ENCODE results near the gene VEZT. TPM values are rescaled to one million over a fixed set of nuclear protein-coding genes. Genes with fewer than 3 reads are reported as not detected.

VEZT gene
- total RNA-seq, 1 experiment from 2014 or later, result 46.4 TPM

- DNase-seq (ENCODE audit: low read depth, low spot score) (no peak), ATAC-seq (peak; percentile 22; the same call in 1 of the 2 replicates)
- ChIA-PET RAD21 (ENCODE audit: low non-redundant PET in 1 of 2, low total read pairs in 2 of 2, uncharacterized antibody in 2 of 2, unreplicated experiment in 2 of 2) (no interaction called here), CTCF (interaction anchor here (1.0 kb wide), 1 partner anchor 333 kb away, joined by 3 read pairs; no protein-coding TSS in a partner anchor), POLR2A (interaction anchor here (0.6 to 2.3 kb wide), 2 partner anchors 16 to 251 kb away, joined by 3 to 7 read pairs; partner anchors contain the start of genes FGD6 and VEZT)
- Histone ChIP-seq H3K4me2 (ENCODE audit: low read length) (peak overlapping the region; percentile 78), H3K9me3 (ENCODE audit: control insufficient read depth in 1 of 2, insufficient read depth in 1 of 2, low read depth in 1 of 2, low read length in 2 of 2) (no peaks in the 10 kb centered on the region), H3K9me2 (ENCODE audit: insufficient read depth) (no peaks in the 10 kb centered on the region), H3K27ac (ENCODE audit: low read depth, low read length) (peak overlapping the region; percentile 63), H3K9ac (ENCODE audit: low read length) (peak overlapping the region; percentile 54), H3K36me3 (ENCODE audit: control insufficient read depth in 1 of 2, insufficient read depth in 2 of 2, low read length in 2 of 2) (no peaks in the 10 kb centered on the region; a peak in 1 of 4 replicates), H3K79me2 (ENCODE audit: insufficient read depth, low read length) (peaks cover 65% of the 10 kb centered on the region), H3K27me3 (ENCODE audit: insufficient read depth, low read length) (no peaks in the 10 kb centered on the region), H4K20me1 (ENCODE audit: insufficient read depth) (no peaks in the 10 kb centered on the region), H3K4me1 (ENCODE audit: control insufficient read depth in 1 of 2, insufficient read depth in 2 of 2, low read length in 2 of 2) (peaks cover 58 to 68% of the 10 kb centered on the region in 2 experiments), H3K4me3 (replicated peaks in 1 of 2; ENCODE audit: low read depth in 1 of 2, low read length in 2 of 2) (peak overlapping the region; percentile 6 to 29), H2AFZ (ENCODE audit: low read depth, low read length, poor library complexity, severe bottlenecking) (no peak overlapping the region)
- BruUV-seq (replicated peaks), result no TSS peak
- intact Hi-C loops (cut with micrococcal nuclease), result loop anchor here (5.0 kb wide), 1 partner anchor 84 kb away; no protein-coding TSS in a partner anchor
- TF ChIP-seq JUND (IDR thresholded peaks at IDR 0.05) (0 out of 2 replicates have a peak, but pooled peaks have one; percentile 13), SRF (IDR thresholded peaks at IDR 0.05; ENCODE audit: low read depth) (no peak), FOSL1 (IDR thresholded peaks at IDR 0.05; ENCODE audit: low read depth) (0 out of 2 replicates have a peak, but pooled peaks have one; percentile 20), CTCF (IDR thresholded peaks at IDR 0.05 in 2 of 3, conservative IDR thresholded peaks at IDR 0.05 in 1 of 3; ENCODE audit: borderline replicate concordance in 1 of 3, insufficient read depth in 1 of 3, low read depth in 2 of 3, low read length in 2 of 3) (no peak), SP1 (IDR thresholded peaks at IDR 0.05; ENCODE audit: low read depth) (0 out of 2 replicates have a peak, but pooled peaks have one; percentile 18), POLR2A (IDR thresholded peaks at IDR 0.05; ENCODE audit: borderline replicate concordance, extremely low read depth, insufficient read depth, insufficient read length) (no peak), CBX3 (IDR thresholded peaks at IDR 0.05; ENCODE audit: low read depth) (0 out of 2 replicates have a peak, but pooled peaks have one; percentile 28), POLR2AphosphoS5 (IDR thresholded peaks at IDR 0.05; ENCODE audit: low read depth, low read length) (no peak), RAD21 (IDR thresholded peaks at IDR 0.05; ENCODE audit: low read depth) (no peak), ZBTB33 (IDR thresholded peaks at IDR 0.05; ENCODE audit: extremely low read depth, insufficient replicate concordance, low read length) (no peak), TCF7L2 (IDR thresholded peaks at IDR 0.05; ENCODE audit: borderline replicate concordance, extremely low read depth, insufficient read depth, insufficient read length) (no peak), ZFX (IDR thresholded peaks at IDR 0.05) (no peak), EZH2 (IDR thresholded peaks at IDR 0.05) (no peak), EGR1 (IDR thresholded peaks at IDR 0.05; ENCODE audit: low read depth) (peak; percentile 61; the same call in 1 of the 2 replicates), CEBPB (IDR thresholded peaks at IDR 0.05; ENCODE audit: low read depth) (peak; percentile 55), SIN3A (IDR thresholded peaks at IDR 0.05; ENCODE audit: low read depth) (no peak), EZH2phosphoT487 (IDR thresholded peaks at IDR 0.05; ENCODE audit: borderline replicate concordance) (no peak), ZNF274 (IDR thresholded peaks at IDR 0.05; ENCODE audit: low read depth, low read length) (no peak), ATF3 (IDR thresholded peaks at IDR 0.05) (no peak), MAX (IDR thresholded peaks at IDR 0.05) (no peak), YY1 (IDR thresholded peaks at IDR 0.05; ENCODE audit: extremely low read depth, insufficient replicate concordance, low read depth, low read length) (no peak)
Observed at GRCh38 chr12:95201056-95201670, 16.4 kb upstream of the VEZT start.

Measured in HCT116 (cell line).